Epidermal melanocyte (primary cell): Measurements from ENCODE around the gene RTEL1.
A peak's percentile ranks its signal among the peaks of the same experiment; 100 is the strongest.
"Not testable (repeated sequence)": the region's sequence is repeated elsewhere in the genome, so short reads cannot be mapped to it uniquely, and the experiment has no call there.

Experiments used
- DNase-seq: peaks from one replicate; pipeline ENCODE4 v3.0.0; 2011; ENCODE audit warnings: low spot score; ENCODE audit not compliant: insufficient read length

The RTEL1 gene, protein sequence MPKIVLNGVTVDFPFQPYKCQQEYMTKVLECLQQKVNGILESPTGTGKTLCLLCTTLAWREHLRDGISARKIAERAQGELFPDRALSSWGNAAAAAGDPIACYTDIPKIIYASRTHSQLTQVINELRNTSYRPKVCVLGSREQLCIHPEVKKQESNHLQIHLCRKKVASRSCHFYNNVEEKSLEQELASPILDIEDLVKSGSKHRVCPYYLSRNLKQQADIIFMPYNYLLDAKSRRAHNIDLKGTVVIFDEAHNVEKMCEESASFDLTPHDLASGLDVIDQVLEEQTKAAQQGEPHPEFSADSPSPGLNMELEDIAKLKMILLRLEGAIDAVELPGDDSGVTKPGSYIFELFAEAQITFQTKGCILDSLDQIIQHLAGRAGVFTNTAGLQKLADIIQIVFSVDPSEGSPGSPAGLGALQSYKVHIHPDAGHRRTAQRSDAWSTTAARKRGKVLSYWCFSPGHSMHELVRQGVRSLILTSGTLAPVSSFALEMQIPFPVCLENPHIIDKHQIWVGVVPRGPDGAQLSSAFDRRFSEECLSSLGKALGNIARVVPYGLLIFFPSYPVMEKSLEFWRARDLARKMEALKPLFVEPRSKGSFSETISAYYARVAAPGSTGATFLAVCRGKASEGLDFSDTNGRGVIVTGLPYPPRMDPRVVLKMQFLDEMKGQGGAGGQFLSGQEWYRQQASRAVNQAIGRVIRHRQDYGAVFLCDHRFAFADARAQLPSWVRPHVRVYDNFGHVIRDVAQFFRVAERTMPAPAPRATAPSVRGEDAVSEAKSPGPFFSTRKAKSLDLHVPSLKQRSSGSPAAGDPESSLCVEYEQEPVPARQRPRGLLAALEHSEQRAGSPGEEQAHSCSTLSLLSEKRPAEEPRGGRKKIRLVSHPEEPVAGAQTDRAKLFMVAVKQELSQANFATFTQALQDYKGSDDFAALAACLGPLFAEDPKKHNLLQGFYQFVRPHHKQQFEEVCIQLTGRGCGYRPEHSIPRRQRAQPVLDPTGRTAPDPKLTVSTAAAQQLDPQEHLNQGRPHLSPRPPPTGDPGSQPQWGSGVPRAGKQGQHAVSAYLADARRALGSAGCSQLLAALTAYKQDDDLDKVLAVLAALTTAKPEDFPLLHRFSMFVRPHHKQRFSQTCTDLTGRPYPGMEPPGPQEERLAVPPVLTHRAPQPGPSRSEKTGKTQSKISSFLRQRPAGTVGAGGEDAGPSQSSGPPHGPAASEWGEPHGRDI (N-terminal part only)

DNA sequence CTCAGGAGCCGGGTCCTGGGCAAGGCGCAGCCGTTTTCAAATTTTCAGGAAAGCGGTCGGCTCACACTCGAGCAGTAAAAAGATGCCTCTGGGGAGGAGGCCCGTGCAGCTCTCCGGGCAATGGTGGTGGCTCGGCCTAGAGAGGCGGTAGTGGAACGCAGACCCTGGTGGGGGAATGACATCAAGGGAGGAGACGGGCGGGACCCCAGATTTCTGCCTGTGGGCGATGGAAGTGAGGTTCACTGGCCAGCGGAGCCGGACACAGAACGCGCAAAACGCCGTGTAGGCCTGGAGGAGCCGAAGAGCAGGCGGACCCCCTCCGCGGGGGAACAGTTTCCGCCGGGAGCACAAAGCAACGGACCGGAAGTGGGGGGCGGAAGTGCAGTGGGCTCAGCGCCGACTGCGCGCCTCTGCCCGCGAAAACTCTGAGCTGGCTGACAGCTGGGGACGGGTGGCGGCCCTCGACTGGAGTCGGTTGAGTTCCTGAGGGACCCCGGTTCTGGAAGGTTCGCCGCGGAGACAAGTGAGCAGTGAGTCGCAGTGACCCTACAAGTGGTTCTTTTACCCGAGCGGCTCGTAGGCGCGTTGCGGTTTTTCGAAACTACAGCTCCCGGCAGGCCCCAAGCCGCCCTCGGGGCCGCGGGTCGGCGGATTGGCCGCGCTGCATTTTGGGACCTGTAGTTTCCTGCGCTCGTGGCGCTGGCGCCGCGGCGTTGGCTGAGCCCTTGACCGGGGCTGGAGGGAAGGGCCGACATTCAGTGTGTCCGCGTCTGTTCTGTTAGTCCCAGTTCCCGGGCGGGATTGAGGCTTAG is at the start of gene RTEL1:
TSS of gene RTEL1 (plus strand) at position 376 of the 812 bp plus-strand sequence. CDS start 1,091 bp downstream, outside the sequence.
- peak; percentile 99 for DNase-seq

DNA sequence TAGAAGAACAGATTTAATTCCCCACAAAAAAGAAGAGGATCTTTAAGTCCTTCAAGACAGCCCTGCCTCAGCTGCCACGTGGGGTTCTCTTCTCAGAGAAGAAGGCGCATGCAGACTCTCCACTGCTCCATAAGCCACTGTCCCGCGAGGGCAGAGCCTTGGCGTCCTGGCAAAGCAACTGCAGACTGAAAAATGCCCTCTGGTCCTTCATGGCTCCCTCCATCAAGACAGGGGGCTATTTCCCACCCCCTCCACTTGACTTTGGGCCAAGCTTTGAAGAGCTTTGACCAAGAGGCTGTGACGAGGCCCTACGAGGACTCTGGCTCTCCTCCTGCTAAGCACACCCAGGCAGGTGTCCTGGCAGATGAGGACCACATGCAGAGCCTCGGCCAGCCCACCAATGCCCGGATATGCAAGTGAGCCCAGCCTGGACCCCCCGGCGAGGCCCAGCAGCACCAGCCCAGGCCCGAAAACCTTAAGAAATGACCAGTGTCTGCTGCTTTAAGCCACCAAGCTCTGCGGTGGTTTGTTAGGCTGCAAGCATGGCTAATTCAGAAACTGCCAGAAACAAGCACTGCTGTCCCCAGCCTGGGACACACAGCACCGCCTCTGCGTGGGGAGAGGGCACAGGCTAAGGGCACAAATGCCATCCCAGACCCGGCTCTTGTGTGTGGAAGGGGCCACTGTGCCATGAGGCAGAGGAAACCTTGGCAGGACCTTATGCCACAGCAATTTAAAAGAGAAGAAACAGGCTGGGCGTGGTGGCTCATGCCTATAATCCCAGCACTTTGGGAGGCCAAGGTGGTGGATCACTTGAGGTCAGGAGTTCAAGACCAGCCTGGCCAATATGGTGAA is 47.3 kb upstream of the RTEL1 start:
- DNase-seq = no peak

DNA sequence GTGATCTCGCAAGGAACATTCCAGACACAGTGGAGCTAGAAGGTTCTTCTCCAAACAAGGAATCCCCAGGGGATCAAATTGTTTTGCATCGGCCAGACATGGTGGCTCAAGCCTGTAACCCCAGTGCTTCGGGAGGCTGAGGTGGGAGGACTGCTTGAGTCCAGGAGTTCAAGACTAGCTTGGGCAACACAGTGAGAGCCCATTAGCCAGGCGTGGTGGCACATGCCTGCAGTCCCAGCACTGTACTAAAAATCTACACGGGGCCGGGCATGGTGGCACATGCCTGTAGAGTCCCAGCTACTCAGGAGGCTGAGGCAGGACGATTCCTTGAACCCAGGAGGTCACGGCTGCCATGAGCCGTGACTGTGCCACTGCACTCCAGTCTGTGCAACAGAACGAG is 46.5 kb upstream of the RTEL1 start:
- no peak for DNase-seq

DNA sequence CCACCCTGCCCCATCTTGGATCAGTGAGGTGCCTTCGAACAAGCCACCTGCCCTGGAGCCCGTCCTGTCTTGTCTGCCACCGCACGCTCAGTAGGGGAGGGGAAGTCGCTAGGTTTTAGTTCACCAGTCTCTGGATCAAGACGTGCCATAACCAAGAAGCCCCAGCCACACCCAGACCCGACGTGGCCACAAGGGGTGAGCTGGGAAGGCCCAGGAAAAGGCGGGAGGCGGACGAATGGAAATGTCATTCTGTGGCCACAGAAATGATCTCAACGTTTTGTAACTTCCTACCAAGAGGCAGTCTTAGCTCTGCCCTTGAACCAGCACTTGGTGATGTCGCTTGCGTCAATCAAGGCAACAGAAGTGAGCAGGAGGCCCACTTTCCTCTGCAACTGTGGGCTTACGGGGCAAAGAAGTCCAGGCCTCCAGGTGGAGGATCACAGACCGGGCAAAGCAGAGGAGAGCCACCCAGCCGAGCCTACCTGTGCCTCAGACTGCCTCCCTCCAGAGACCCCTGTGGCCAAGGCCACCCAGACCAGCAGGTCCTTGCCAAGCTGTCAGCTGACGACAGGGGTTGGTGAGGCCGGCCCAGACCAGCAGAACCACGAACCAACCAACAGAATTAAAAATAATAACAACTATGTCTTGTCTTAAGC is 45.7 kb upstream of the RTEL1 start:
- no peak for DNase-seq

DNA sequence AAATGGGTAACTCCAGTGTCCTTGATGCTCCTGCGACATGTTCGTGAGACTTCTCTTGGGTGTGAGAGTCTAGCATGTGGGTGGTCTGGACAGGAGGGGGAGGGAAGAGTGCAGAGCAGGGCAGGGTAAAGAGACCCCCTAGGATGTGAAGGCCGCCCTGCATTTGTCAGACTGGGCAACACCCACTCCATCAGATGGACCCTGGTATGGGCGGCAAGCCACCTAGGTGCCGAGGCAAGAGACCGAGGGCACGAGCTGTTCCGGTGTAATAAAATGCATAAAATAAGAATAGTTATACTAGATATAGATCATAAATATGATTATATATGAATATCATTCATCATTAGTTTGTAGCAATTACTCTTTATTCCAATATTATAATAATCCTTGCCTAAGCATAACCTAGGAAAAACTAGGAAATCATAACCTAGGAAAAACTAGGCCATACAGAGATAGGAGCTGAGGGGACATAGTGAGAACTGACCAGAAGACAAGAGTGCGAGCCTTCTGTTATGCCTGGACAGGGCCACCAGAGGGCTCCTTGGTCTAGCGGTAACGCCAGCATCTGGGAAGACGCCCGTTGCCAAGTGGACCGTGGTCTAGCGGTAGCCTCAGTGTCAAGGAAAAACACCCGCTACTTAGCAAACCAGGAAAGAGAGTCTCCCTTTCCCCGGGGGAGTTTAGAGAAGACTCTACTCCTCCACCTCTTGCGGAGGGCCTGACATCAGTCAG is 44.1 kb upstream of the RTEL1 start:
- not testable (repeated sequence) for DNase-seq

DNA sequence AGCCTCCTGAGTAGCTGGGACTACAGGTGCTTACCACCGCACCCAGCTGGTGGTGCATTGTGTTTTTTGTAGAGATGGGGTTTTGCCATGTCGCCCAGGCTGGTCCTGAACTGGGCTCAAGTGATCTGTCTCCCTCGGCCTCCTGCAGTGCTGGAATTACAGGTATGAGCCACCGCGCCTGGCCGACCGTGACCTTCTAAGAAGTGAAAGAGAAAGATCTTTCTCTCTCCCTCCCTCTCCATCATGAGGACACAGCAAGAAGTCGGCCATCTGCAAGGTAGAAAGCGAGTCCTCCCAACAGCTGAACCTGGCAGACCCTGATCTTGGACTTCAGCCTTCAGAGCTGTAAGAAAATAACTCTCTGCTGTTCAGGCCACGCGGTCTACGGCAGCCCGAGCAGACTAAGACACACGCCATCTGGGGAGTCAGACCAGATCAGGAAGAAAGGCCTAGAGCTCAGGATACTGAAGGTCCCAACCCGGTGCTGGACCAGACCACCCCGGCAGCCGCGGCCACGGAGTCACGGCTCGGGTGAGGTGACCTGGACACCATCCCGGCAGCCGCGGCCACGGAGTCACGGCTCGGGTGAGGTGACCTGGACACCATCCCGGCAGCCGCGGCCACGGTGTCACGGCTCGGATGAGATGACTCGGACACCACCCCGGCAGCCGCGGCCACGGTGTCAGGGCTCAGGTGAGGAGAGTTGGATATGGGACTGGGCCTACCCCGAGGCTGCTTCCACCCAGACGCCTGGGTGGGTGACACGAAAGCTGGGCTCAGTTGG is 40.8 kb upstream of the RTEL1 start:
- DNase-seq = peak; percentile 9

DNA sequence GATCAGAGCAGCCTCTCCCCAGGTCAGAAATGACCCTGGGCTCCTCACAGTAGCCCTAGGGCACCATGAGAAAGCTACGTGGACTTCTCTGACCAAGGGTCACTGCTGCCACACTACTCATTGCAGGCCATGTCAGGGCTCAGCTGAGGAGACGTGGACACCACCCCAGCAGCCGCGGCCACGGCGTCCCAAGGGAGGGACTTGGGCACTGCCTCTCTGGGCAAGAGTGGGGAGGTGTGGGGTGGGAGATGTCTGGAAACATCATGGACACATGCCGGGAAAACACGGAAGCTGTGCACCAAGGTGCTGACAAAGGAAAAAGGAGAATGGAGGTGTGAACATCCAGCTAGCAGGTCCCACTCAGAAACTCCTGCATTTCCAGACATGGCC is 40.2 kb upstream of the RTEL1 start:
- no peak for DNase-seq

DNA sequence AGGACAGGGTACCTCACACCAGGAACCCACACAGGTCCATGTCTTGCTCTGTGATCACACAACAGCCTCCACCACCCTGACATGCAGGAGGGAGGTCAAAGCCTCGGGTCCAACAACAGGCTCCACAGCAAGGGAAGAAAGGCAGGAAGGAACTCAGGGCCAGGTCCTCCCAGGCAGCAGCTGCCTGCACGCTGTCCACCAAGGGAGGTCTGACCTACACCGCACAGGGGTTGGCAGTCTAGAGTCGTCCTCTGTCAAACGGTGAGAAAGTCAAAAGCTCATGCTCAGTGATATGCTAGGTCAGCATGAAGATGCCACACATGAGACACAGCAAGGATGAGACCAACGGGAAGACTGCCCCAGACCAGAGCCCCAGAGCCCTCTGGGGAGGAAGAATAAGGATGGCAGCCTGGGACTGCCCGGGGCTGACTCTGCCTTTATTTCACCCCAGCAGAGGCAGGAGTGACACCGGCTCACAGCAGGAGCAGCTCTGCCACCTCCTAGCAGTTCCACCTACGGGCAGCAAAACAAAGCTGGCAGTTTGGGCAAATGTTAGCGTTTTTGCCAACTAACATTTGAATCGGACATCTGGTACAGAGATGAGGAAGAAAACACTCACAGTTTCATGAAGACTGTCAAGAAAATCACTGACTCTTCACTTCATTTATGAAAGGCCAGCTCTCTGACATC is 39.7 kb upstream of the RTEL1 start:
- peak; percentile 15 for DNase-seq

DNA sequence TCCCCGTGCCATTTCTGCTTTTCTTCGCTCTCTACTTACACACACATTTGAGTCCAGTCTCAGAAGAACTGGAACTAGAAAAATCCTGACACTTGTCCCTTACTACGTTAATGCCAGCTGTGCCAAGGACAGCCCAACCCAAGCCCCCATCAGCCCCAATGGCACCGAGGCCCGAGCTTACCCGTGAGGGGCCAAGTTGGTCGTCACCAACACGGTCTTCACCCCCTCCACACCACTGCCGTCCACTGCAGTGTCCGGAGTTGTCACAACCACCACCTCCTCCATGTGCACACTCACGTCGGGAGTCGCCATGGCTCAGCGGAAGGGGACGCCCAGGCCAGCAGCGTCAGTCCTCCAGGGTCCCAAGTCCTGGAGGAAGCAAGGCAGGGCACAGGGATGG is 39.0 kb upstream of the RTEL1 start:
- peak; percentile 10 for DNase-seq

DNA sequence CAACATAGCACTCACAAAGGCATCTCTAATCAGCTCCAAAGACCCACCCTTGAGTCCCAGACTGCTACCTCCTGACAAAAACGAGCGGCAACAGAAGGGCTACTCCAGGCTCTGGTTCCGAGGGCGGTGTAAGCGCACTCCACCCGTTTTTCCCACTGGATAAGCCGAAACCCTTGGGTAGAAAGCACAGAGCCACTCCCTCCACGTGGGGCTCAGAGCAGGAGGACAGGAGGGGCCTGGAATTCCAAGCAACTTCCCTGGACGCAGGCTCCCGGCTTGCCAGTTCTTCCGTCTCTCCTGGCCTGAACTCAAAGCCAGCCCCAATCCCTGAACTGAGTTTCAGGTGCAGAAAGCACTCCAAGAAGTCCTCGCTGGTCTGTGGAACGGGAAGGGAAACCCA is 38.6 kb upstream of the RTEL1 start:
- DNase-seq = peak; percentile 7

DNA sequence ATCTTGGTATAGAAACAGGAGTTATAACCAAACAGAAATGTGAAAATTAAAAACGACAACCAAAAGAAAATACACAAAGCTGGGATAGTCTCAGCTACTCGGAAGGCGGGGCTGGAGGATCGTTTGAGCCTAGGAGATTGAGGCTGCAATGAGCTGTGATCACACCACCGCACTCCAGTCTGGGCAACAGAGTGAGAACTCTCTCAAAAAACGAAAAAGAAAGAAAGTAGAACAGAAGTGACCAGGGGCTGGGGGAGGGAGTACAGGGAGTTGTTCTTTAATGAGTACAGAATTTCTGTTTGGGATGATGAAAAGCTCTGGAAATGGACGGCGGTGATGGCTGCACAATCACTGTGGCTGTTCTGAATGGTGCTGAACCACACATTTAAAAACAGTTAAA is 37.1 kb upstream of the RTEL1 start:
- DNase-seq = no peak

DNA sequence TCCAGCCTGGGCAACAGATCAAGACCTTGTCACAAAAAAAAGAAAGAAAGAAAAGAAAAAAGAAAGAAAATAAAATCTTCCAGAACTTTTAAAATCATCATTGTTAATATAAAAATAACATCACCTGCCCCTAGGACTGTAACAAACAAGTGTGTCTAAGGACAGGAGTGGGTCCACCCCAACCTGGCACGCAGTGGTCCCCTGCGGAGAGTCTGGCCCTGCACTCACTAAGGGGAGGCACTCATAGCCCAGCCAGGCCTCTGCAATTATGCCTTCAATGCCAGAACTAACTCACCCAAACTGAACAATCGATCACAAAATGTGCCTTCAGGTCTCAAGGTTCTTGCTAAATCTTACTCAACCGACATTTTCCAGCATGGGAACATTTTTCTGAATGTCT is 36.0 kb upstream of the RTEL1 start:
- DNase-seq = no peak

DNA sequence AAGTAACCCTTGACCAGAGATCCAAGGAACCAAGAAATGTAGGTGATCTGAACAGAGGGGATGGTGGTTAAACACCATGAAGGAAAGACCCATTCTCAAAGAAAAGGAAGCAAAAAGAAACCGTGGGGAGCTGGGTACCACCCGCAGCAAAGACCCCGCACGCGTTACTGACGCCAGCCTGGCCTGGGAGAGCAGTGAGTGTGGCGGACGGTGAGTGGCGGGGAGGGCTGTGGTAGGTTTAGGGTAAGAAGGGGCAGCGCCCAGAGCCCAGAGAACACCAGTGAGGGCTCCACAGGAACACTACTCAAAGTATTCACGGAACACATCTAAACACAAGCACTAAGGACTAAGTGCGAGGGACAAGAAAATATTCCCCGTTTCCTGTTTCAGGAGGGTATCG is 35.4 kb upstream of the RTEL1 start:
- no peak for DNase-seq

DNA sequence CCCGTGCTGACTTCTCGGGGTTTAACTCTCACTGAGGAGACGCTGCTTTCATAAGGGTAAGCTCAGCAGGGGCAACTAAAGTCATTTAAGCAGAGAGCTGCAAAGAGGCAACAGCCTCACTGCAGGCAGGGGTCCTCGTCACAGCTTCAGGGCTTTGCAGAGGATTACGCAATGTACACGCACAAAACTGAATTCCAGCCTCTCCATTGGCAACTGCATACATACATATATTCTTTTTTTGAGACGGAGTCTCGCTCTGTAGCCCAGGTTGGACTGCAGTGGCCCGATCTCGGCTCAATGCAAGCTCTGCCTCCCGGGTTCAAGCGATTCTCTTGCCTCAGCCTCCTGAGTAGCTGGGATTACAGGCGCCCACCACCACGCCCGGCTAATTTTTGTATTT is 33.6 kb upstream of the RTEL1 start:
- DNase-seq = peak; percentile 5

DNA sequence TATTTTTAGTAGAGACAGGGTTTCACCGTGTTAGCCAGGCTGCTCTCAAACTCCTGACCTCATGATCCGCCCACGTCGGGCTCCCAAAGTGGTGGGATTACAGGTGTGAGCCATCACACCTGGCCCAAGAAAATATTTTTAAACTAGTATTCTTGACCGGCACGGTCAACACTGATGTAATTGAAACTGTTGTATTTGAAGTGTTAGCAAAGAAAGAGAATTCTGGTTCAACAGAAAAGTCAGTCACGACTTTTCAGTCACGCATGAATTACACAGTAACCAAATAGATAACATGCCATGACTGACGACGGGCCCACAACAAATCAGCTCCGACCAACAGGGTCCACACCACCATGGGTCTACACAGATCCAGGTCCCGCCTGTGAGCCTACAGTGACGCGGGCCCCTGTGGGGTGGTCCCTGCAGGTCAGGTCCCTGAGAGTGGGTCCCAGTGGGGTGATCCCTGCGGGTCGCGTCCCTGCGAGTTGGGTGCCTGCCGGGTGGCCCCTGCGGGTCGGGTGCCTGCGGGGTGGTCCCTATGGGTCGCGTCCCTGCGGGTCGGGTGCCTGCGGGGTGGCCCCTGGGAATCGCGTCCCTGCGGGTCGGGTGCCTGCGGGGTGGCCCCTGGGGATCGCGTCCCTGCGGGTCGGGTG is 32.2 kb upstream of the RTEL1 start:
- peak; percentile 29 for DNase-seq

DNA sequence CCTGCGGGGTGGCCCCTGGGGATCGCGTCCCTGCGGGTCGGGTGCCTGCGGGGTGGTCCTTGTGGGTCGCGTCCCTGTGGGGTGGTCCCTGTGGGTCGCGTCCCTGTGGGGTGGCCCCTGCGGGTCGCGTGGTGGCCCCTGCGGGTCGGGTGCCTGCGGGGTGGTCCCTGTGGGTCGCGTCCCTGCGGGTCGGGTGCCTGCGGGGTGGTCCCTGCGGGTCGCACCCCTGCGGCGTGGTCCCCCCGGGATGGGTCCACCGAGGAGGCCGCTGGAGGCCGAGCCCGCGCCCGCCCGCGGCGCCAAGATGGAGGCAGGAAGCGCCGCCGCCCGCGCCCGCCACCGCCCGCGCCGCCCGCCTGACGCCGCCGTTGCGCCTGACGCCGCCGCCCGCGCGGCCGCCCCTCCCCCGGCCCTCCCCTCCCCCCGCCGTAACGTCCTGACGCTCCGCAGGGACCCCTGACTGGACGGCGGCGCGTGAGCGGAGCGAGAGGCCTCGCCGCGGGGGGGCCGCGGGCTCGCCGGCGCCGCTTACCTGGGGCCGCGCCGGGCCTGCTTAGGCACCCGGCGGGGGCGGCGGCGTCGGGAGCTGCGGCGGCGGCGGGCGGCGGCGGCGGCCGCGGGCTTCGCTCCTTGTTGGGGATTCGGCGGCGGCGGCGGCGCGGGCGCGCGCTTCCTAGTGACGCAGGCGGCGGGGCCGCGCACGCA is 31.5 kb upstream of the RTEL1 start, which contains the start of gene GMEB2:
TSS of gene GMEB2 (minus strand) at position 678 of the 705 bp plus-strand sequence. CDS start 7,704 bp downstream, outside the sequence.
- peak; percentile 93 for DNase-seq
